ENCODE measurements around the gene KCNC2.

DNA sequence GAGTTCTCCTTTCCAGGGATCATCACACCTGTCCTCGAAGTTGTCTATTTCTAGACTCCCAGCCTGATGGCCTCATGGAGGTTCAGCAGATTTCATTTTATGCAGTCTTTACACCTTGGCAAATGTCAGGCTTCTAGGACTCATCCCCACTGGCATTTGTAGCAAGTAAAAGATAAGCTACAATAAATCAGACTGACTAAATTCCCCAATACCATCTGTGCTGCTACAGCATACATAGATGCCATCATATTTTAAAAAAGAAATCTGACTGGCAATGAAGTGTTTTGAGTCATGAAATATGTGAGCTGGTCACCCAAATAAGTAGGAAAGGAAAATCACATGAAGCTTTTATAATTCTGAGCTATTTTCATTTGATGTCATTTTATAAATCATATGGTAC is 55.3 kb downstream of the KCNC2 start:
- TF ChIP-seq CTCF (IDR thresholded peaks at IDR 0.05) (no peak), POLR2A (IDR thresholded peaks at IDR 0.05) (no peak)

Measured in prostate gland (tissue), 2 donors.